Upper lobe of left lung (tissue), 6 donors: ENCODE results near the gene FSTL5. TPM values are rescaled to one million over a fixed set of nuclear protein-coding genes. Genes with fewer than 3 reads are reported as not detected.

Source experiments
- ATAC-seq, 2 donors: fragments of 200-7000 bp; cut with Tn5 transposase; one replicate each; pipeline ENCODE4 v1.9.1; 2022; ENCODE audit warnings: mild to moderate bottlenecking in 2 of 2, moderate library complexity in 2 of 2; ENCODE audit not compliant: low FRiP score in 2 of 2
- DNase-seq, 2 donors: peaks; one replicate each; pipeline ENCODE4 v3.0.0-alpha.2; 2019 to 2020
- H3K27ac ChIP-seq, 4 donors: fragments of 200-600 bp; sonication (generic); one replicate each; pipeline ENCODE4 v1.5.1; 2016 to 2019
- H3K27me3 ChIP-seq, 4 donors: fragments of 200-600 bp; sonication (generic); one replicate each; pipeline ENCODE4 v1.5.1; 2017 to 2019
- H3K36me3 ChIP-seq, 4 donors: fragments of 200-600 bp; sonication (generic); one replicate each; pipeline ENCODE4 v1.5.1; 2016 to 2019
- H3K4me1 ChIP-seq, 4 donors: fragments of 200-600 bp; sonication (generic); one replicate each; pipeline ENCODE4 v1.5.1; 2018 to 2019
- H3K4me3 ChIP-seq, 4 donors: fragments of 200-600 bp; sonication (generic); one replicate each; pipeline ENCODE4 v1.5.1; 2017 to 2019; ENCODE audit warnings: mild to moderate bottlenecking in 2 of 4, moderate library complexity in 1 of 4
- H3K9me3 ChIP-seq, 4 donors: fragments of 200-600 bp; sonication (generic); one replicate each; pipeline ENCODE4 v1.5.1; 2018 to 2019
- CTCF ChIP-seq, 6 experiments: fragments of 450-650 bp in 4 of 6; fragments of 200-600 bp in 2 of 6; sonication (generic) in 2 of 6; IDR thresholded peaks; one replicate each; pipeline ENCODE4 v1.5.1; 2016 to 2019; ENCODE audit warnings: antibody characterized with exemption in 6 of 6
- EP300 ChIP-seq, 4 donors: sonication (generic); formaldehyde crosslinking; IDR thresholded peaks; one replicate each; pipeline ENCODE4 v1.5.1; 2017; ENCODE audit warnings: antibody characterized with exemption in 4 of 4, control low read depth in 2 of 4
- POLR2A ChIP-seq, 4 donors: fragments of 450-650 bp; IDR thresholded peaks; one replicate each; pipeline ENCODE4 v1.5.1; 2016 to 2017; ENCODE audit warnings: antibody characterized with exemption in 4 of 4, mild to moderate bottlenecking in 2 of 4
- POLR2AphosphoS5 ChIP-seq, 2 donors: sonication (generic); formaldehyde crosslinking; IDR thresholded peaks; one replicate each; pipeline ENCODE4 v1.5.1; 2017; ENCODE audit warnings: antibody characterized with exemption in 2 of 2
- WGBS, 2 donors: methylation state at CpG; one replicate each; pipeline ENCODE4 v1.1.5; 2017 to 2018; 5-methylcytosine and 5-hydroxymethylcytosine counted together
- total RNA-seq, 6 donors: library from RNA; depleted of rRNA in 4 of 6; stranded (reverse); fragments of >200 nt in 4 of 6; gene quantifications; one replicate each; pipeline versions ENCODE4 v1.1.0 to v1.2.1, GENCODE V29; 2016 to 2021
- donor health status: DM: no; HTN: no; CAD: no; lungs with moderate emphysema.
- donor health status: DM: no; HTN: yes; CAD: no; lungs with severe emphysema.

FSTL5 gene
- total RNA-seq, 6 donors from 2014 or later, result not detected

GRCh38 chr4:161991811-161992210, 172.0 kb downstream of the FSTL5 start:
- Histone ChIP-seq H3K27me3 (no peaks in the 10 kb centered on the region), H3K4me1 (no peaks in the 10 kb centered on the region), H3K9me3 (no peaks in the 10 kb centered on the region), H3K27ac (no peak overlapping the region), H3K4me3 (no peak overlapping the region), H3K36me3 (no peaks in the 10 kb centered on the region)
- DNase-seq (no peak), ATAC-seq (no peak)
- no peak for TF ChIP-seq POLR2A (IDR thresholded peaks at IDR 0.05)
- TF ChIP-seq POLR2AphosphoS5 (IDR thresholded peaks at IDR 0.05), result no peak
- no peak for TF ChIP-seq CTCF (IDR thresholded peaks at IDR 0.05)
- WGBS, 2 donors, result 78 to 84% methylated on average over 5 of the region's 5 CpGs

GRCh38 chr4:161990721-161991120, 173.1 kb downstream of the FSTL5 start:
- H3K4me3 ChIP-seq, result no peak overlapping the region
- H3K4me1 ChIP-seq, result no peaks in the 10 kb centered on the region
- H3K9me3 ChIP-seq, result no peaks in the 10 kb centered on the region
- WGBS, 2 donors, result 92 to 95% methylated on average over 2 of the region's 2 CpGs
- no peaks in the 10 kb centered on the region for H3K27me3 ChIP-seq
- DNase-seq (no peak), ATAC-seq (no peak)
- H3K36me3 ChIP-seq, result no peaks in the 10 kb centered on the region
- no peak for TF ChIP-seq POLR2AphosphoS5 (IDR thresholded peaks at IDR 0.05)
- TF ChIP-seq POLR2A (IDR thresholded peaks at IDR 0.05), result no peak
- TF ChIP-seq EP300 (IDR thresholded peaks at IDR 0.05), result no peak
- no peak for TF ChIP-seq CTCF (IDR thresholded peaks at IDR 0.05)
- no peak overlapping the region for H3K27ac ChIP-seq

GRCh38 chr4:161988946-161989345, 174.9 kb downstream of the FSTL5 start:
- DNase-seq, result no peak
- H3K36me3 ChIP-seq, result no peaks in the 10 kb centered on the region
- TF ChIP-seq CTCF (IDR thresholded peaks at IDR 0.05) (no peak), POLR2A (IDR thresholded peaks at IDR 0.05) (no peak), POLR2AphosphoS5 (IDR thresholded peaks at IDR 0.05) (no peak)

GRCh38 chr4:161987611-161988010, 176.2 kb downstream of the FSTL5 start:
- no peaks in the 10 kb centered on the region for H3K36me3 ChIP-seq
- no peak overlapping the region for H3K27ac ChIP-seq
- DNase-seq (no peak), ATAC-seq (no peak)
- no peaks in the 10 kb centered on the region for H3K9me3 ChIP-seq
- WGBS, 2 donors, result 79 to 86% methylated on average over 1 of the region's 1 CpG
- no peak overlapping the region for H3K4me3 ChIP-seq
- H3K4me1 ChIP-seq, result no peaks in the 10 kb centered on the region
- TF ChIP-seq POLR2AphosphoS5 (IDR thresholded peaks at IDR 0.05) (no peak), EP300 (IDR thresholded peaks at IDR 0.05) (no peak), CTCF (IDR thresholded peaks at IDR 0.05) (no peak), POLR2A (IDR thresholded peaks at IDR 0.05) (no peak)
- no peaks in the 10 kb centered on the region for H3K27me3 ChIP-seq

More at GRCh38 chr4:161988946-161989345, 174.9 kb downstream of the FSTL5 start:
- no peaks in the 10 kb centered on the region for H3K4me1 ChIP-seq
- ATAC-seq, result no peak
- H3K9me3 ChIP-seq, result no peaks in the 10 kb centered on the region
- no peak overlapping the region for H3K4me3 ChIP-seq
- no peaks in the 10 kb centered on the region for H3K27me3 ChIP-seq
- H3K27ac ChIP-seq, result no peak overlapping the region

- WGBS, 2 donors, result 56 to 81% methylated on average over 2 of the region's 2 CpGs
- no peak for DNase-seq
Observed at GRCh38 chr4:161952382-161952781, 211.4 kb downstream of the FSTL5 start.

More at GRCh38 chr4:161952382-161952781, 211.4 kb downstream of the FSTL5 start:
- no peak for ATAC-seq
- no peaks in the 10 kb centered on the region for H3K27me3 ChIP-seq
- no peak for TF ChIP-seq POLR2AphosphoS5 (IDR thresholded peaks at IDR 0.05)
- no peak for TF ChIP-seq CTCF (IDR thresholded peaks at IDR 0.05)
- no peak overlapping the region for H3K4me3 ChIP-seq
- no peaks in the 10 kb centered on the region for H3K4me1 ChIP-seq
- no peak overlapping the region for H3K27ac ChIP-seq
- H3K36me3 ChIP-seq, result no peaks in the 10 kb centered on the region
- H3K9me3 ChIP-seq, result no peaks in the 10 kb centered on the region
